Fibroblast of pulmonary artery (primary cell): ENCODE data around the gene ALOX5AP.

Experiments used
- DNase-seq: peaks from one replicate; pipeline ENCODE4 v3.0.0-alpha.2; 2010; ENCODE audit warnings: low read depth
- H3K4me3 ChIP-seq: replicated peaks from 2 replicates; pipeline ENCODE4 v1.5.1; 2011; ENCODE audit warnings: low read depth, mild to moderate bottlenecking, control low read depth, low read length, moderate library complexity
- CTCF ChIP-seq: IDR thresholded peaks from 2 replicates; pipeline ENCODE4 v1.5.1; 2011; ENCODE audit warnings: mild to moderate bottlenecking, control low read depth, low read length, inconsistent platforms; ENCODE audit errors: missing control alignments

Gene ALOX5AP

GRCh38 chr13:30721936-30722335 lies 13.4 kb upstream of the ALOX5AP start:
- DNase-seq: no peak
- TF ChIP-seq CTCF: no peak
- H3K4me3 ChIP-seq: no peak overlapping the region

- DNase-seq: no peak
- no peak for TF ChIP-seq CTCF
- H3K4me3 ChIP-seq: no peak overlapping the region
Measured at GRCh38 chr13:30722361-30722760, 13.0 kb upstream of the ALOX5AP start.

- H3K4me3 ChIP-seq: no peak overlapping the region
- DNase-seq: no peak
- no peak for TF ChIP-seq CTCF
Measured at GRCh38 chr13:30724778-30725177, 10.6 kb upstream of the ALOX5AP start.

- DNase-seq: no peak
- no peak for TF ChIP-seq CTCF
- no peak overlapping the region for H3K4me3 ChIP-seq
Measured at GRCh38 chr13:30725326-30726085, 9.8 kb upstream of the ALOX5AP start.

GRCh38 chr13:30726192-30726591 lies 9.2 kb upstream of the ALOX5AP start:
- H3K4me3 ChIP-seq: no peak overlapping the region
- no peak for TF ChIP-seq CTCF
- no peak for DNase-seq

- H3K4me3 ChIP-seq: no peak overlapping the region
- no peak for DNase-seq
- no peak for TF ChIP-seq CTCF
Measured at GRCh38 chr13:30727491-30728355, 7.6 kb upstream of the ALOX5AP start.
